Stimulated activated CD4-positive, alpha-beta T cell treated with anti-CD3 and anti-CD28 coated beads, TNF-alpha, amount 100 ng/mL, for 24 hours (primary cell): ENCODE results near the gene MICAL3.
"Not testable (repeated sequence)": the region's sequence is repeated elsewhere in the genome, so short reads cannot be mapped to it uniquely, and the experiment has no call there.

Experiments used
- DNase-seq, 3 experiments: peaks; one replicate each; pipeline ENCODE4 v3.0.0-alpha.2; 2020; ENCODE audit warnings: low read depth in 3 of 3

The MICAL3 gene

GRCh38 chr22:17998913-17999312 is 25.4 kb downstream of the MICAL3 start:
- no peak for DNase-seq

- DNase-seq: no peak
Observed at GRCh38 chr22:17997456-17997855, 26.9 kb downstream of the MICAL3 start.

- DNase-seq: not testable (repeated sequence)
Observed at GRCh38 chr22:17995256-17995655, 29.1 kb downstream of the MICAL3 start.

- DNase-seq: no peak
Observed at GRCh38 chr22:17994424-17995108, 29.8 kb downstream of the MICAL3 start.

GRCh38 chr22:17992976-17993375 is 31.4 kb downstream of the MICAL3 start:
- DNase-seq: not testable (repeated sequence)

- not testable (repeated sequence) for DNase-seq
Observed at GRCh38 chr22:17991992-17992391, 32.4 kb downstream of the MICAL3 start.

- no peak for DNase-seq
Observed at GRCh38 chr22:17990942-17991341, 33.4 kb downstream of the MICAL3 start.

- DNase-seq: no peak
Observed at GRCh38 chr22:17990147-17990546, 34.2 kb downstream of the MICAL3 start.

- no peak for DNase-seq
Observed at GRCh38 chr22:17988800-17989513, 35.4 kb downstream of the MICAL3 start.

GRCh38 chr22:17985606-17986005 is 38.8 kb downstream of the MICAL3 start:
- no peak for DNase-seq

- not testable (repeated sequence) for DNase-seq
Observed at GRCh38 chr22:17985071-17985470, 39.3 kb downstream of the MICAL3 start.

GRCh38 chr22:17984114-17984513 is 40.2 kb downstream of the MICAL3 start:
- no peak for DNase-seq

- DNase-seq: no peak
Observed at GRCh38 chr22:17982572-17983141, 41.7 kb downstream of the MICAL3 start.

- DNase-seq: no peak
Observed at GRCh38 chr22:17981497-17981896, 42.9 kb downstream of the MICAL3 start.

- DNase-seq: peak in 2 of 3 experiments; percentile 5 to 46
Observed at GRCh38 chr22:17980638-17981051, 43.7 kb downstream of the MICAL3 start.

- no peak for DNase-seq
Observed at GRCh38 chr22:17980015-17980590, 44.3 kb downstream of the MICAL3 start.

- DNase-seq: no peak
Observed at GRCh38 chr22:17978027-17978426, 46.3 kb downstream of the MICAL3 start.

GRCh38 chr22:17977371-17977770 is 47.0 kb downstream of the MICAL3 start:
- no peak for DNase-seq

GRCh38 chr22:17976121-17976520 is 48.2 kb downstream of the MICAL3 start:
- DNase-seq: no peak

- DNase-seq: peak in 1 of 3 experiments; percentile 18
Observed at GRCh38 chr22:17974703-17975372, 49.5 kb downstream of the MICAL3 start.

- no peak for DNase-seq
Observed at GRCh38 chr22:17974087-17974486, 50.3 kb downstream of the MICAL3 start.

GRCh38 chr22:17973217-17973616 is 51.1 kb downstream of the MICAL3 start:
- no peak for DNase-seq
